Adipocyte (in vitro differentiated cells): ENCODE measurements around the gene TRABD2A.

ENCODE experiments used
- DNase-seq: peaks from one replicate; pipeline ENCODE4 v3.0.0-alpha.2; 2015; ENCODE audit warnings: low read depth
- H3K27me3 ChIP-seq: replicated peaks from 2 replicates; pipeline ENCODE4 v1.7.0; 2013; ENCODE audit warnings: mild to moderate bottlenecking, low read length, moderate library complexity; ENCODE audit not compliant: control insufficient read depth, insufficient read depth
- H3K36me3 ChIP-seq: 2 replicates; pipeline ENCODE4 v1.7.0; 2013; ENCODE audit warnings: low read length, mild to moderate bottlenecking, moderate library complexity; ENCODE audit not compliant: control insufficient read depth, insufficient read depth, severe bottlenecking
- H3K4me1 ChIP-seq: 2 replicates; pipeline ENCODE4 v1.7.0; 2013; ENCODE audit warnings: mild to moderate bottlenecking, low read length, moderate library complexity; ENCODE audit not compliant: control insufficient read depth, insufficient read depth
- H3K4me3 ChIP-seq: 2 replicates; pipeline ENCODE4 v1.7.0; 2013; ENCODE audit warnings: mild to moderate bottlenecking, low read length, moderate library complexity
- H3K9ac ChIP-seq: 2 replicates; pipeline ENCODE4 v1.7.0; 2013; ENCODE audit warnings: mild to moderate bottlenecking, low read length, moderate library complexity
- H3K9me3 ChIP-seq: 2 replicates; pipeline ENCODE4 v1.7.0; 2013; ENCODE audit warnings: mild to moderate bottlenecking, low read length, moderate library complexity; ENCODE audit not compliant: control insufficient read depth

TRABD2A gene

DNA sequence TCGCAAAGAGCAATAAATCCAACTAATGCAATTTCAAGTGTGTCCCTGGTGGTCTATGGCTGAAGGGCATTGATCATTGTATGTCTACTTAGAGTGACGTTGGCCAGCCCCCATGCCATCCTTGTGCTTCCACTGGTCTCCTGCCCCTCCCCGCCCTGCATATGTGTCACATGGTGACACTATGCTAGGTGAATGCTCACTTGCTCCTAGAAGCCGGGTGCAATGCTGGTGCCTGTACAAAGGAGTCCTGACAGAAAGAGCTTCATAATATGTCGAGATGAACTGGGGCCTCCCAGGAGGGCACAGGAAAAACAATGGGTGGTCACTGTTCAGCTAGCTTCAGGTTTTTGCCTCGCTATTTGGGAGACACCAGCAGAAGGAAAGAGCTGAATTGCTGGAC is 5.9 kb upstream of the TRABD2A start:
- H3K9ac ChIP-seq = no peak overlapping the region
- H3K4me3 ChIP-seq = no peak overlapping the region
- H3K36me3 ChIP-seq = no peaks in the 10 kb centered on the region
- H3K4me1 ChIP-seq = peaks cover 22% of the 10 kb centered on the region
- no peak for DNase-seq
- H3K9me3 ChIP-seq = no peaks in the 10 kb centered on the region
- H3K27me3 ChIP-seq = no peaks in the 10 kb centered on the region

DNA sequence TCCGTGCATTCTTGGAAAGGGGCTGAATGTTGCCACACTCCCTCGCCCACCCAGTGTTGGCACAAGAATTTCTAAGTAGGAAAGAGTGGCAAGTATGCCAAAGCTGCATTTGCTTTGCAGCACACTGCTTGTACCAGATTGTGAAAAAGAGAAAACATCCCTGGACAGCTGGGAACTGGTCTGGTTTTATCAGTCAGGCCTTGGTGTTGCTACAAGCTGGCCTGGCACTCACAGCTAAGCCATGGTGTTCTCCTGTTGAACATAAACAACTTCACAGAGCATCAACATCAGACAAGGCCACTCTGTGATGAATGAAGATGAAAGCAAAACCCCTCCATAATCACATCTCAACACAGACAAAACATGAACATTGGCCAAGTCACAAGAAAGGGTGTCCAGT is 4.2 kb upstream of the TRABD2A start:
- no peak overlapping the region for H3K9ac ChIP-seq
- peaks cover 5% of the 10 kb centered on the region for H3K27me3 ChIP-seq
- H3K9me3 ChIP-seq = no peaks in the 10 kb centered on the region
- H3K4me3 ChIP-seq = no peak overlapping the region
- H3K36me3 ChIP-seq = no peaks in the 10 kb centered on the region
- H3K4me1 ChIP-seq = peaks cover 34% of the 10 kb centered on the region
- DNase-seq = no peak

DNA sequence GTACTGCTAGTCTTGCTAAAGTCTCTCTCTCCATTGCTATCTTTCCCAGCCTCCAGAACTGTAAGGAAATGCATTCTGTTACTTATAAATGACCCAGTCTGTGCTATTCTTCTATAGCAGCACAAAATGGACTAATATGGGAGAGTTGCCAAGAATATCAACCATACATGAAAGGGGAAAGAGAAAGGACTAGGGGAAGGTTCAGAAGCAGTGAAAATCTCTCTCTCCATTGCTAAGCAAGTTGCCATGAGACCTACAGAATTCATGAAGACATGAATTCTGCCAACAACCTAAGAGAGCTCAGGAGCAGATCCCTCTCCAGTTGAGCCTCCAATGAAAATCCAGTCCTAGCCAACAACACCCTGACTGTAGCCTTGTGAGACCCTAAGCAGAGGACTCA is 3.6 kb upstream of the TRABD2A start:
- DNase-seq = peak; percentile 22
- no peak overlapping the region for H3K4me3 ChIP-seq
- H3K4me1 ChIP-seq = peaks cover 35% of the 10 kb centered on the region
- H3K9ac ChIP-seq = no peak overlapping the region
- peaks cover 6% of the 10 kb centered on the region for H3K27me3 ChIP-seq
- no peaks in the 10 kb centered on the region for H3K36me3 ChIP-seq
- H3K9me3 ChIP-seq = no peaks in the 10 kb centered on the region

DNA sequence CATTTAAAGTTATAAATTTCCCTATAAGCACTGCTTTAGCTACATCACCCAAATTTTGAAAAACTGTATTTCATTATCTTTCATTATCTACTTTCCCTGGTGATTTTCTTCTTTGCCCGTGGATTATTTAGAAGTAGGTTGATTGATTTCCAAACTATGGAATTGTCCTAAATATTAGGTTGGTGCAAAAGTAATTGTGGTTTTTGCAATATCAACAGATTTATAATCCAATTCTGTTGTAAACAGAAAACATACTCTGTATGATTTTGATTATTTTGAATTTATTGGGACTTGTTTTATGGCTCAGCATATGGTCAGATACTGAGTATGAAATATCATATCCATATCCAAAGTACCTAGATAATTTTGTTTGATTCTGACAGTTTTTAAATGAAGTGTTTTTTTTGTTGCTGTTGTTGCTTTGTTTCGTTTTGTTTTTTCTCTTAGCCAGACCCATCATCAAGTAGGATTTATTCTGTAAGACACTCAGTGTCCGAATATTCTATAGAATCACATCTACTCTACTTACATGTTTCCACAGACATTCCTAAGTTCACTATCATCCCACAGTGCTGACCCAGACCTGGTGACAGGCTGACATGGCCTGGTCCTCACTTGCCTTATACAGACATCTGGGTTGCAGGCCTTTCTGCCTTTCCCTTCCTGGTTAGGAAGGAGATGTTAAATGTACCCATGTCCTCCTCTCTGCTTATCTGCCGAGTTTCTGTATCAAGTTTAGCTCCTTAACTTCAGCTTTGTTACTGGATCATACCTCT is 2.1 kb upstream of the TRABD2A start:
- Histone ChIP-seq H3K36me3 (no peaks in the 10 kb centered on the region), H3K4me3 (no peak overlapping the region), H3K27me3 (peaks cover 6% of the 10 kb centered on the region), H3K9me3 (no peaks in the 10 kb centered on the region), H3K9ac (no peak overlapping the region), H3K4me1 (peaks cover 24% of the 10 kb centered on the region)
- DNase-seq = no peak

DNA sequence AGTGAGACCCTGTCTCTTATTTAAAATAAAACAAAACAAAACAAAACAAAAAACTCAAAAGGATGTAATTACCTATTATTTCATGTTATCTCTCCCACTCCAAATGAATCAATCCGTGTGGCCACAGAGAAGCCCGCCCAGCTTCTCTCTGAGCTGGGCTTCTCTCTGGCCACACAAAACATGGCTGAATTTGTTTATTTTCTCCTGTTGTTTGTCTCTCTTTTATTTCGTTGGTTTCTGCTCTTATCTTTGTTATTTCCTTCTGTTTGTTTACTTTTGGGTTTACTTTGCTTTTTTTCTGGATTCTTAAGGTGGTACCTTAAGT is 1.5 kb upstream of the TRABD2A start:
- H3K27me3 ChIP-seq = peaks cover 6% of the 10 kb centered on the region
- H3K9ac ChIP-seq = peak overlapping the region; percentile 65
- peak overlapping the region; percentile 83 for H3K4me3 ChIP-seq
- no peaks in the 10 kb centered on the region for H3K9me3 ChIP-seq
- no peak for DNase-seq
- no peaks in the 10 kb centered on the region for H3K36me3 ChIP-seq
- peaks cover 24% of the 10 kb centered on the region for H3K4me1 ChIP-seq

DNA sequence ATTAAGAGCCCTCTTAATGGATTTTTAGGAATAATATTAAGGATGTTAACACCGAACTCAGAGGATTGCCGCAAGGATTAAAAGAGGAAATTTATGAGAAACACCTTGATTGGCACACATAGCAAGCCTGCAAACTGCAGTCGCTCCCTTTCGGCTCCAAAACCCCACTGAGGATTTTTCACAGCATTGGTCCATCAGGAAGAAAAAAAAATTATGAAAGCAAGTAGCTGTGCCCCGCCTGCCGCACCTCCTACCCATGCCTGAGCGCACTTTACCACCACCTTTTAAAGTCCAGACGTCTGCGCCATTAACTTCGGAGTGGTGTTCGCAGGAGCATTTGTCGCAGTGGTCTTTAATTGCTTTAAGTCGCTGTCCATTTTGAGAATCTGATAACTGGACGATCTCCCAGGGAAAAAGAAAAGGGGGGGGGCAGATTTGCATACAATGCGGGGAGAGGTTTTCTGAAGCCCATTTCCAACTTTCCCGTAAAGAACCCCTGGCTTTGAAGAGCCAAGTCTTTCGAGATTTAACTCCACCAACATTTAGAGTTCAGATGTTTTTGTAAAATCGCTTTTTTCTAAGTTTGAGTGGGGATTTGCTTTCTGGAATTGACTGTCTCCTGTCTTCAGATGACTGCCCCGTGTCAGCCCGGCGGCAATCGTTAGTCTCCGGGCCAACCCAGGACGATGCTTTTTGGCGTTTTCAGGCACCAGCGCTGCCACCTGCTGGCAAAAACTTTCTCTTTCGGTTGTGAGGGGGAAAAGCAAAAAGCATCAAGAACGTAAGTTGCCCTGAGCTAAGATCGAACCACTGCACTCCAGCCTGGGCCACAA is 913 bp upstream of the TRABD2A start:
- H3K4me3 ChIP-seq = peak overlapping the region; percentile 83
- H3K4me1 ChIP-seq = peaks cover 24% of the 10 kb centered on the region
- H3K9ac ChIP-seq = peak overlapping the region; percentile 65
- no peaks in the 10 kb centered on the region for H3K9me3 ChIP-seq
- no peaks in the 10 kb centered on the region for H3K36me3 ChIP-seq
- DNase-seq = peak; percentile 97
- peaks cover 6% of the 10 kb centered on the region for H3K27me3 ChIP-seq

DNA sequence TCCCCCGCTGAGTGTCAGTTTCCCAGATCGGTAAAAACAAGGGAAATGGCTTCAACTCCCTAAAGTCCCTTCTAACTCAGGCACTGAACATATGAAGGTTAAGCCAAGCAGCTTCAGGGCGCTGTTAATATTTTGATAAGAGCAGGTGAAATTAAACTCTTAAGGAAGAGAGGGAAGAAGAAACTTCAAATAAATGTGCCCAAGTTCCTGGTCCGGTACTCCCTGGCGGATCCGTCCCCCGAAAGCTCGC is 564 bp downstream of the TRABD2A start:
- Histone ChIP-seq H3K36me3 (no peaks in the 10 kb centered on the region), H3K4me1 (peaks cover 32% of the 10 kb centered on the region), H3K9ac (peak overlapping the region; percentile 70), H3K4me3 (peak overlapping the region; percentile 83), H3K27me3 (peaks cover 6% of the 10 kb centered on the region), H3K9me3 (no peaks in the 10 kb centered on the region)
- no peak for DNase-seq

DNA sequence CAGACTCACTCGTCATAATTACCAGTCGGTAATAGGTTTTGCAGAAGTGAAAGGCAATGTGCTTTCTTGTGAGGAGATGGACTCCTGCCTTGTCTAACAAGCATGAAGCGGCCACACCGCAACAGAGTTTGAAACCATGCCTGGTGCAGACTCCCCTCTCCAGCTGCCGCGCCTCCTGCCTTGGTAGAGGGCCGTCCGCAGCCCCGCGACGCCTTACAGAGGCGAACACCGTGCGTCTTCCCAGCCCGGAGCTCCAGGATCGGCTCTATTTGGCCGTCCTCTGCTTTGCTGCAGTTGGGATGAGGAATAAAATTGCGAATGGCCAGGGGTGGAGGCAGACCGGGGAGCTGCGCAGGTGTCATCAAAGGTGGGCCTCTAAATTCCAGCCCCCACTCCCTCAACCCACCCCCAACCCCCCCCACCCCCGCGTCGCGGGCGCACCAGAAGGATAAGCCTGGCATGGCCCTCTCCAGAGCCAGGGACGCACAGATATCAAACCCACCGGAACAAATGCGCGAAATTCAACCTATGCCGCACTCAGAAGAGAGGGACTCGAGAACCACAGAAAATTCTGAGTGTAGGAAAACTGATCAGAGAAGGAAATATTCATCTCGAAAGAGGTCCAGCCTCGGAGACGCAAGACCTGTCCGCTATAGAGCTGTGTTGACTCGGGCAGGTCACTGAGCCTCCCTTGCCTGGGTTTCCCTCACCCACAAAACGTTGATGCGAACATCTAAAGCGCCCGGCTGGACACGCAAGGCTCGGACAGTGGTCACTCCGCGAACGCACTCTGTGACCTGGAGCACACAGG is 1.1 kb downstream of the TRABD2A start:
- Histone ChIP-seq H3K36me3 (no peaks in the 10 kb centered on the region), H3K9me3 (no peaks in the 10 kb centered on the region), H3K27me3 (peaks cover 6% of the 10 kb centered on the region), H3K4me3 (peak overlapping the region; percentile 83), H3K9ac (peak overlapping the region; percentile 70), H3K4me1 (peaks cover 37% of the 10 kb centered on the region)
- DNase-seq = peak; percentile 31

DNA sequence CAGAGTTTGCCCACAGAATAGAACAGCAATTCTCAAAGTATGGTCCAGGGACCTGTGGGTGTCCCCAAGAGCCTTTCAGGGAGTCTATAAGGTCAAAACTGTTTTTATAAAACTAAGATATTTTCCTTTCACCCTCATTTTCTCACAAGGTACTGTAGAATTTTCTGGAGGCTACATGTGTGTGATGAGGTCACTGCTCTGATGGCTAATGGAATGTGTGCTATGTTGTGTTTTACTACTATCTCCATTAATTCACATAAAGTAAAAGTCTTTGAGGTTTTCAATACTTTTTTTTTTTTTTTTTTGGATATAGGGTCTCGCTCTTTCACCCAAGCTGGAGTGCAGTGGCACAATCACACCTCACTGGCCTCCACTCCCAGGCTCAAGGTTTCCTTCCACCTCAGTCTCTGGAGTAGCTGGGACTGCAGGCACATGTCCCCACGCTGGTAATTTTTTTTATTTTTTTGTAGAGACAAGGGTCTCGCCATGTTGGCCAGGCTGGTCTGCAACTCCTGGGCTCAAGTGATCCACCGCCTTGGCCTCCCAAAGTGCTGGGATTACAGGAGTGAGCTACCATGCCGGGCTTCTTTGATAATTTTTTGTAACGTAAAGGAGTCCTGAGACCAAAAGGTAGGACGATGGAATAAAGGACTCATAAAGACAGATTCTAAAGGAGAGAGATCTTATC is 1.8 kb downstream of the TRABD2A start:
- Histone ChIP-seq H3K9me3 (no peaks in the 10 kb centered on the region), H3K9ac (no peak overlapping the region), H3K27me3 (peaks cover 6% of the 10 kb centered on the region), H3K4me1 (peaks cover 36% of the 10 kb centered on the region), H3K4me3 (peak overlapping the region; percentile 63), H3K36me3 (no peaks in the 10 kb centered on the region)
- no peak for DNase-seq

DNA sequence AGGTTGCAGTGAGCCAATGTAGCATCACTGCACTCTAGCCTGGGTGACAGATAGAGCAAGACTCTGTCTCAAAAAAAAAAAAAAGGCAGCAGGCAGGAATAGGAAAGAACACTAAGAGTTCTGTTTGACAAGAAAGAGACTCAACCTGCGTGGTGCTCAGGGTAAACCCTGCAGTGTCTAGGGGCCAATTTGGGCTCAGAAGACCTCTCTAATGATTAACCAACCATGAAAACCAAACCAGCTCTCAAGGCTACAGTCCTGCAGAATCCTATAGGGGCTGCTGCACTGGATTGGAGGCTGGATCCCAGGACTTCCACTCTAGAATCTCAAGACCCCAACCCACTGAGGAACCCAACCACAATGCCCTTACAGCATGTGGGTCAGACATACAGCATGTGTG is 2.4 kb downstream of the TRABD2A start:
- peaks cover 36% of the 10 kb centered on the region for H3K4me1 ChIP-seq
- DNase-seq = no peak
- H3K4me3 ChIP-seq = no peak overlapping the region
- H3K27me3 ChIP-seq = peaks cover 6% of the 10 kb centered on the region
- H3K9ac ChIP-seq = no peak overlapping the region
- H3K36me3 ChIP-seq = no peaks in the 10 kb centered on the region
- no peaks in the 10 kb centered on the region for H3K9me3 ChIP-seq

DNA sequence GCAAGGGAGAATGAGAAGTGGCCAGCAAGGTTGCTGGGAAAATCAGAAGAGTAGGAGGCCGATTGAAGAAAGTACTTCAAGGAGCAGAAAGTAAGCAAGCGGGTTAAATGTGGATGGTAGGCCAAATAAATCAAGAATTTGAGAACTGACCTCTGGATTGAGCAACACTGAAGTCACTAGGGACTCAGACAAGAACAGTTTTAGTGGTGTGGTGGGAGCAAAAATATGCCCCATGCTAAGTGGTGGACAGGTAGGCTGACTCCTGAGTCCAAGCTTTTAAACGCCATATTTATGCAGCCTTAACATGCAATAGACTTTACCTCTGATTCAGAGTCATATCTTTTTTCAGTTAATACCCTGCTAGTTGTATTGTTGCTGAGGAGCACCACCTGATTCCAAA is 4.5 kb downstream of the TRABD2A start:
- Histone ChIP-seq H3K9ac (no peak overlapping the region), H3K4me1 (peaks cover 30% of the 10 kb centered on the region), H3K27me3 (peaks cover 6% of the 10 kb centered on the region), H3K36me3 (no peaks in the 10 kb centered on the region), H3K9me3 (no peaks in the 10 kb centered on the region), H3K4me3 (no peak overlapping the region)
- DNase-seq = peak; percentile 20
